ENCODE results near the gene SLC5A10.
A peak's percentile ranks its signal among the peaks of the same experiment; 100 is the strongest.

The SLC5A10 gene

DNA sequence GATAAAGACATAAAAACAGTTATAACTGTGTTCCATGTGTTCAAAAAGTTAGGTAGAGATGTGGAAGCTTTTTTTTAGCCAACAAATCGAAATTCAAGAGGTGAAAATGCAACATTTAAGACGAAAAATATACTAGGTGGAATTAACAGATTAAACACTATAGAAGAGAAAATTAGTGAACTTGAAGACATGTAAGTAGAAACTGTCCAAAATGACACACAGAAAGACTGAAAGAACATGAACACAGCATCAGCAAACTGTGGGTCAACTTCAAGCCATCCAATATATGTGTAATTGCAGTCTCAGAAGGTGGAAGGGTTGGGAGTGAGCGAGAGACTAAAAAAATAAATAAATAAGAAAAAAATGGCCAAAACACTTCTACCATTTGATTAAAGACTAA lies 43.3 kb downstream of the SLC5A10 start:
- DNase-seq (ENCODE audit: low read depth): no peak
- no peak for TF ChIP-seq CTCF (conservative IDR thresholded peaks at IDR 0.05; ENCODE audit: low read length)
- H3K4me3 ChIP-seq (ENCODE audit: low read length): no peak overlapping the region

DNA sequence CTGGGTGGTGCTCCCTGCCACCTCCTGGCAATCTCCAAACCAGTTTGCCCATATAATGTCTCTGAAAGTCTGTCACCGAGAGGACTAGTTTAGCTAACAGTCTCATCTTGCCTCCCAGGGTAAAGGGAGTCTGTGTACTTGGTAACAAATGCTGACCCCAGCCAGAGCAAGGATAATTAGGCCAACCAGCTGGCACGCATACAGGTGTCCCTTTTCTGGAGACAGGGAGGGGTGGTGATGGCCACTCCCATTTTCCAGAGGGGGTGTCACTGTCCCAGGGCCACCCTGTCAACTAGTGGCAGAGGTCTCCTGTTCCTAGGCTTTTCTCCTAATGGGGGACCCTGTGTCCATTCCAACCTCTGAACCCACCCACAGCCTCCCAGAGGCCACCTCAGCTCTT lies 44.5 kb downstream of the SLC5A10 start:
- no peak for DNase-seq (ENCODE audit: low read depth)
- no peak for TF ChIP-seq CTCF (conservative IDR thresholded peaks at IDR 0.05; ENCODE audit: low read length)

GRCh38 chr17:18997650-18998196 lies 45.8 kb downstream of the SLC5A10 start:
- no peak for TF ChIP-seq CTCF (conservative IDR thresholded peaks at IDR 0.05; ENCODE audit: low read length)
- H3K4me3 ChIP-seq (ENCODE audit: low read length): no peak overlapping the region

More for the DNA sequence above, 44.5 kb downstream of the SLC5A10 start:
- no peak overlapping the region for H3K4me3 ChIP-seq (ENCODE audit: low read length)

GRCh38 chr17:18999394-18999793 lies 47.4 kb downstream of the SLC5A10 start:
- no peak for TF ChIP-seq CTCF (conservative IDR thresholded peaks at IDR 0.05; ENCODE audit: low read length)
- DNase-seq (ENCODE audit: low read depth): no peak

More at GRCh38 chr17:18997650-18998196, 45.8 kb downstream of the SLC5A10 start:
- no peak for DNase-seq (ENCODE audit: low read depth)

GRCh38 chr17:18999911-19000310 lies 47.9 kb downstream of the SLC5A10 start:
- no peak overlapping the region for H3K4me3 ChIP-seq (ENCODE audit: low read length)
- TF ChIP-seq CTCF (conservative IDR thresholded peaks at IDR 0.05; ENCODE audit: low read length): no peak
- DNase-seq (ENCODE audit: low read depth): no peak

More at GRCh38 chr17:18999394-18999793, 47.4 kb downstream of the SLC5A10 start:
- H3K4me3 ChIP-seq (ENCODE audit: low read length): no peak overlapping the region

GRCh38 chr17:19000531-19001325 lies 48.8 kb downstream of the SLC5A10 start:
- DNase-seq (ENCODE audit: low read depth): peak; percentile 36
- H3K4me3 ChIP-seq (ENCODE audit: low read length): no peak overlapping the region
- no peak for TF ChIP-seq CTCF (conservative IDR thresholded peaks at IDR 0.05; ENCODE audit: low read length)
